Endothelial cell of umbilical vein (primary cell): ENCODE results near the gene PTCSC3. TPM values are rescaled to one million over a fixed set of nuclear protein-coding genes. Genes with fewer than 3 reads are reported as not detected.

Experiments
- BruUV-seq: library from RNA; stranded (reverse); fragments of 400-500 nt; replicated peaks from 2 replicates; lab custom pipeline; 2021; lab: Mats Ljungman, UMichigan
- CTCF ChIA-PET: fragments of 300-600, 350-600 bp; sonication (Branson Sonifier 250); formaldehyde crosslinking; loops from one replicate; lab custom pipeline; 2021; ENCODE audit warnings: antibody characterized with exemption, inconsistent platforms; lab: Charles Lee
- POLR2A ChIA-PET: fragments of 300-600, 350-600 bp; sonication (Branson Sonifier 250); formaldehyde crosslinking; loops from one replicate; lab custom pipeline; 2021; ENCODE audit warnings: antibody characterized with exemption, inconsistent platforms; lab: Charles Lee
- DNase-seq: peaks from one replicate; pipeline ENCODE4 v3.0.0-alpha.2; 2011; ENCODE audit warnings: low read depth, low spot score
- FAIRE-seq: peaks from 2 replicates; lab custom pipeline; 2011; peaks lifted over from hg19 to GRCh38; lab: Jason Lieb, UNC
- H2AFZ ChIP-seq: 2 replicates; pipeline ENCODE4 v1.6.0; 2012; ENCODE audit warnings: low read depth, low read length, control low read depth, inconsistent platforms
- H3K27ac ChIP-seq: 2 replicates; pipeline ENCODE4 v1.5.1; 2011; ENCODE audit warnings: low read depth, mild to moderate bottlenecking, control low read depth, low read length, moderate library complexity; ENCODE audit not compliant: insufficient read depth
- H3K27me3 ChIP-seq, 2 experiments: 2 replicates each; pipeline versions ENCODE4 v1.6.0 to v1.6.1; 2011; ENCODE audit warnings: low read length in 2 of 2, mixed read lengths in 1 of 2; ENCODE audit not compliant: control insufficient read depth in 2 of 2, insufficient read depth in 2 of 2
- H3K36me3 ChIP-seq, 2 experiments: 2 replicates in 1 of 2; 3 replicates in 1 of 2; pipeline ENCODE4 v1.5.1; 2011; ENCODE audit warnings: low read length in 2 of 2, mild to moderate bottlenecking in 1 of 2, moderate library complexity in 1 of 2; ENCODE audit not compliant: control insufficient read depth in 2 of 2, insufficient read depth in 2 of 2; ENCODE audit errors: extremely low read depth in 1 of 2
- H3K4me1 ChIP-seq: 3 replicates; pipeline ENCODE4 v1.5.1; 2011; ENCODE audit warnings: mild to moderate bottlenecking, low read length; ENCODE audit not compliant: control insufficient read depth, insufficient read depth; ENCODE audit errors: extremely low read depth
- H3K4me2 ChIP-seq: 2 replicates; pipeline ENCODE4 v1.6.1; 2011; ENCODE audit warnings: low read length, control low read depth, mixed read lengths; ENCODE audit not compliant: insufficient read depth
- H3K4me3 ChIP-seq, 3 experiments: fragments of 200-600 bp in 1 of 3; sonication (generic), shearing (Covaris generic) in 1 of 3; replicated peaks in 1 of 3; 2 replicates each; pipeline ENCODE4 v1.5.1; 2011 to 2016; ENCODE audit warnings: control low read depth in 3 of 3, low read length in 3 of 3, mild to moderate bottlenecking in 2 of 3, inconsistent platforms in 1 of 3, low read depth in 1 of 3, moderate library complexity in 1 of 3; ENCODE audit not compliant: insufficient read depth in 1 of 3
- H3K79me2 ChIP-seq: 2 replicates; pipeline ENCODE4 v1.6.0; 2012; ENCODE audit warnings: low read length, inconsistent platforms; ENCODE audit not compliant: control insufficient read depth, insufficient read depth
- H3K9ac ChIP-seq: replicated peaks from 2 replicates; pipeline ENCODE3; 2011; ENCODE audit warnings: low read length, control low read depth; ENCODE audit not compliant: insufficient read depth; ENCODE audit errors: extremely low read depth
- H3K9me1 ChIP-seq: replicated peaks from 3 replicates; pipeline ENCODE4 v1.6.0; 2011; ENCODE audit warnings: mild to moderate bottlenecking, low read length; ENCODE audit not compliant: control insufficient read depth, insufficient read depth; ENCODE audit errors: extremely low read depth
- H3K9me3 ChIP-seq: replicated peaks from 2 replicates; pipeline ENCODE4 v1.5.1; 2012; ENCODE audit warnings: low read length, inconsistent platforms; ENCODE audit not compliant: control insufficient read depth, insufficient read depth
- H4K20me1 ChIP-seq: replicated peaks from 2 replicates; pipeline ENCODE3; 2011; ENCODE audit warnings: mild to moderate bottlenecking, low read length; ENCODE audit not compliant: control insufficient read depth, insufficient read depth; ENCODE audit errors: extremely low read depth
- CTCF ChIP-seq, 2 donors: IDR thresholded peaks; 1 replicate in 1 of 2; 2 replicates in 1 of 2; pipeline ENCODE4 v1.5.1; 2011; ENCODE audit warnings: low read length in 2 of 2, mild to moderate bottlenecking in 2 of 2, moderate library complexity in 2 of 2, control low read depth in 1 of 2, inconsistent platforms in 1 of 2, low read depth in 1 of 2; ENCODE audit not compliant: insufficient read depth in 1 of 2; ENCODE audit errors: extremely low read depth in 1 of 2
- EZH2 ChIP-seq: IDR thresholded peaks from 2 replicates; pipeline ENCODE4 v1.6.1; 2012; ENCODE audit warnings: borderline replicate concordance, low read depth, mild to moderate bottlenecking, moderate library complexity, low read length, inconsistent platforms; ENCODE audit not compliant: severe bottlenecking
- FOS ChIP-seq: IDR thresholded peaks from 2 replicates; pipeline ENCODE4 v1.6.1; 2011; ENCODE audit warnings: mild to moderate bottlenecking, low read length, moderate library complexity, borderline replicate concordance; ENCODE audit not compliant: insufficient read depth
- JUN ChIP-seq: IDR thresholded peaks from 2 replicates; pipeline ENCODE4 v1.6.1; 2011; ENCODE audit warnings: borderline replicate concordance, low read depth; ENCODE audit not compliant: insufficient read length, insufficient read depth
- MAX ChIP-seq: IDR thresholded peaks from 2 replicates; pipeline ENCODE4 v1.6.1; 2011; ENCODE audit not compliant: insufficient read depth, insufficient read length
- POLR2A ChIP-seq: IDR thresholded peaks from 2 replicates; pipeline ENCODE4 v1.6.1; 2012; ENCODE audit warnings: low read depth, mild to moderate bottlenecking, control low read depth, low read length
- dilution Hi-C: fragments of 300-500 bp; cut with MboI; formaldehyde crosslinking; loops from one replicate; pipeline ENCODE4 v1.15.0; 2019; ENCODE audit warnings: low sequenced_read_pairs; ENCODE audit not compliant: extremely low pct_ligation_motif_present
- intact Hi-C: fragments of 100-400 bp; cut with micrococcal nuclease; formaldehyde crosslinking; loops from one replicate; pipeline ENCODE4 v1.10.0; 2022
- polyA plus RNA-seq, 4 experiments: library from polyadenylated mRNA; depleted of rRNA in 3 of 4; stranded (reverse) in 3 of 4; unstranded in 1 of 4; fragments of >200 nt; gene quantifications; 2 replicates each; pipeline versions ENCODE4 v1.2.1 to v1.2.3, GENCODE V29; 2011 to 2012; ENCODE audit warnings: missing spikeins in 1 of 4
- total RNA-seq: library from RNA; stranded (reverse); gene quantifications from 2 replicates; pipeline ENCODE4 v1.2.3, GENCODE V29; 2021

The PTCSC3 gene
- total and polyA plus RNA-seq, 2 donors (not counting 3 experiments of a cell fraction or from before 2014, with no cell fraction given) = not detected

GRCh38 chr14:36214476-36215216, 38.1 kb upstream of the PTCSC3 start:
- H3K27ac ChIP-seq = no peak overlapping the region
- H3K27me3 ChIP-seq = peaks cover 5 to 11% of the 10 kb centered on the region in 2 experiments
- FAIRE-seq = no peak
- no peaks in the 10 kb centered on the region for H3K79me2 ChIP-seq
- H3K4me2 ChIP-seq = no peak overlapping the region
- H3K36me3 ChIP-seq = no peaks in the 10 kb centered on the region
- H3K9me1 ChIP-seq = no peaks in the 10 kb centered on the region
- dilution Hi-C loops = no loop called here
- TF ChIP-seq CTCF (IDR thresholded peaks at IDR 0.05; ENCODE audit: extremely low read depth in 1 of 2, insufficient read depth in 1 of 2, low read depth in 1 of 2, low read length in 2 of 2) (no peak), EZH2 (no peak), FOS (no peak), POLR2A (no peak)
- no peaks in the 10 kb centered on the region for H4K20me1 ChIP-seq
- H3K9me3 ChIP-seq = no peaks in the 10 kb centered on the region
- no peak overlapping the region for H3K9ac ChIP-seq
- H2AFZ ChIP-seq = no peak overlapping the region
- POLR2A ChIA-PET = no interaction called here
- no peak for DNase-seq
- intact Hi-C loops = no loop called here
- no peak overlapping the region for H3K4me3 ChIP-seq
- no peaks in the 10 kb centered on the region for H3K4me1 ChIP-seq
- CTCF ChIA-PET = interaction anchor here (0.9 kb wide), 1 partner anchor 160 kb away, joined by 3 read pairs; no protein-coding TSS in a partner anchor
- BruUV-seq = no TSS peak

- Histone ChIP-seq H2AFZ (no peak overlapping the region), H3K9ac (no peak overlapping the region), H3K27me3 (peaks cover 7 to 10% of the 10 kb centered on the region in 2 experiments), H3K9me1 (no peaks in the 10 kb centered on the region), H3K36me3 (no peaks in the 10 kb centered on the region), H4K20me1 (no peaks in the 10 kb centered on the region), H3K4me3 (no peak overlapping the region), H3K4me2 (no peak overlapping the region), H3K4me1 (no peaks in the 10 kb centered on the region), H3K9me3 (no peaks in the 10 kb centered on the region), H3K79me2 (no peaks in the 10 kb centered on the region), H3K27ac (no peak overlapping the region)
- FAIRE-seq = no peak
- TF ChIP-seq POLR2A = no peak
- TF ChIP-seq MAX = no peak
- TF ChIP-seq EZH2 = no peak
- no peak for TF ChIP-seq JUN
- no TSS peak for BruUV-seq
- POLR2A ChIA-PET = no interaction called here
- intact Hi-C loops = no loop called here
- CTCF ChIA-PET = no interaction called here
- DNase-seq = no peak
- dilution Hi-C loops = no loop called here
Observed at GRCh38 chr14:36212987-36213386, 36.5 kb upstream of the PTCSC3 start.
